OCI-M2 (cell line): ENCODE results near the gene DDX11.
"Not testable (repeated sequence)": the region's sequence is repeated elsewhere in the genome, so short reads cannot be mapped to it uniquely, and the experiment has no call there.

ENCODE experiments used
- DNase-seq: peaks from one replicate; lab custom pipeline; 2025; ENCODE audit not compliant: unreplicated experiment; lab: John Stamatoyannopoulos, UW

Gene DDX11

GRCh38 chr12:31066196-31066595, 7.5 kb upstream of the DDX11 start:
- not testable (repeated sequence) for DNase-seq

DNA sequence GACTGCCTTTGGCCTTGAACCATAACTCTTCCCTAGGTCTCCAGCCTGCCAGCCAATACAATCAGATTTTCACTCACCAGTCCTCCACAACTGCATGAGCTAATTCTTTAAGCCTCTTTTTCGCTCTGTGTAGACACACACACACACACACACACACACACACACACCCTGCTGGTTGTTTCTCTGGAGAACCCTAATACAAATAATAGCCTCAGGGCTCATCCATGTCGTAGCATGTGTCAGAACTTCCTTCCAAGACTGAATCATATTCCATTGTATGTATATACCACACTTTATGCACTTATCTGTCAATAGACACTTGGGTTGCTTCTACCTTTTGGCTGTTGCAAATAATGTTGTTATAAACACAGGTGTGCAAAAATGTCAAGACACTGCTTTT, 6.0 kb upstream of the DDX11 start:
- DNase-seq, result not testable (repeated sequence)

GRCh38 chr12:31070971-31071740, 2.5 kb upstream of the DDX11 start:
- DNase-seq, result not testable (repeated sequence)

GRCh38 chr12:31072962-31073361, 698 bp upstream of the DDX11 start:
- not testable (repeated sequence) for DNase-seq

DNA sequence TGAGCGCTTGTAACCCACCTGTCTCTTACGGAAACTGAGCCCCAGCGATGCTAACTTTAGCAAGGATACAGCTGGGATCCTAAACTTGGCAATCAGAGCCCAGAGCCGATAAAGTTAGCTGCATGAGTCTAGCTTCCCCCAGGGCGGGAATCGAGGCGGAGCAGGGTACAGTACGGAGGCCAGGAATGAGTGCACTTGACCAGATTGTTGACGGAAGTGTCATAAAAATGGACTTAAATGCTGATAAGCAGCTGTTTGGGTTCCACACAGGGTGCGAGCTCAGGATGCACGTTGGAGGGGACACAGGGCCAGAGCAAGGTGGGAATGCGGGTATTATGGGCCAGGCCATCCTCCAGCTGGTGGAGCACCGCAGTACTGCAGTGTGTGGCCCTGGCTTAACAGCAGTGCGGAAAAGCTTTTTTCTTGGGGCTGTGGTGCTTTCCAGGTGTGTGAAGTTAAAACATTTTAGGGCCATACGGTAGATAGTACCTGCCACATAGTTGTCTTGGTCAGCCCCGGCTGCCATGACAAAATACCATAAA, 744 bp downstream of the DDX11 start:
- not testable (repeated sequence) for DNase-seq

DNA sequence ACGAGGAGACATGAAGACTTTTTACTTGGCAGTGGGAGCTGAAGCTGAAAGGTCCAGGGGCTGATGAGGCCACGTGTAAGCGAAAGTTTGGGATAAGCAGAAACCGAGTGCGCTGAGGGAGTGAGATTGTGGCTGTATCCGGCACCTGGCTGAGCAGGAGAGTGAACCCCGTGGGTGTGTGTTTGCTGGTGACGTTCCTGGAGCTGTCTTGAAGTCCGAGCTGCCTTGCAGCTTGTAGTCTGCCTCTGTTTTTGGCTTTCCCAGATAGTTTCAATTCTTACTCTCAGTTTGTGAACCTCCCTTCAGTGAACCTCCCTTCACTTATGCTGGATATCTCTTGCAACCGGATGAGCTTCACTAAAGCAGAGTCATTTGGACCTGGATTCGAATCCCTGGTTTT, 2.5 kb downstream of the DDX11 start:
- DNase-seq, result not testable (repeated sequence)

DNA sequence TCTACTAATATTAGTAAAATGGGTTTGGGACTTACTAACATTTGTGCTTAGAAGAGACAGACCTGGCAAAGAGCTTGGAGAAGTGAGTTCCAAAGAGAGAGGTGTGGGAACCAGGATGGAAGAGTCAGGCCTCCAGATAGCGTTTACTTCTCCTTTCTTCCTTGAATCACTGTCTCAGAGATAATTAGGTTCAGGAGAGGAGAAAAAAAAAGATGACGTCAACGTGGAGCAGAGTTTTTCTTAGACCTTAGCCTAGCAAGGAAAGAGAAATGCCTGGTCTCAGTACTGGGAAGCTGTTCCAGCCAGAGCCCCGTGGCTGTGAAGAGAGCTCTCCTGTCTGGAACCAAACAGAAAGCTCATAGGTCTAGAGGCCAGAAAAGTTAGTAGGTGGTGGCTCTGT, 3.4 kb downstream of the DDX11 start:
- not testable (repeated sequence) for DNase-seq

DNA sequence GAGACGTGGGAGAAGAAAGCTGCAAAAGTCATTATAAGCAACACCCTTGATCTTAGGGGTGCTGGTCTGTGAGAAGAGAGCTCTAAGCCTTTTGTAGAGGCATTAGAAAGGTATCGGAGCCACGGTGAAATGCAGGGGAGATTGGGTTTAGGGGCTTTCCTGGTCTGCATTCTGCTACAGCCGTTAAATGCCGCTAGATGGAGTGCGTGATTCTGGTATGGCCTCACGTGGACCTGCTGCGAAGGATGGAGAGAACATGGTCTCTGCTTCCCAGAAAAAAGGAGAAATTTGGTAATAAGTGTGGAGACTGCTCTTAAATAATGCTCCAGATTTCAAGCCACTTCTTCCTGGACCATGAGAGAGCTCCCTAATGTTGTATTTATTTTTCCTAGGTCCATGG, 4.3 kb downstream of the DDX11 start:
- not testable (repeated sequence) for DNase-seq

- DNase-seq, result not testable (repeated sequence)
Observed at GRCh38 chr12:31079421-31079820, 5.8 kb downstream of the DDX11 start.

GRCh38 chr12:31080221-31080620, 6.6 kb downstream of the DDX11 start:
- not testable (repeated sequence) for DNase-seq

DNA sequence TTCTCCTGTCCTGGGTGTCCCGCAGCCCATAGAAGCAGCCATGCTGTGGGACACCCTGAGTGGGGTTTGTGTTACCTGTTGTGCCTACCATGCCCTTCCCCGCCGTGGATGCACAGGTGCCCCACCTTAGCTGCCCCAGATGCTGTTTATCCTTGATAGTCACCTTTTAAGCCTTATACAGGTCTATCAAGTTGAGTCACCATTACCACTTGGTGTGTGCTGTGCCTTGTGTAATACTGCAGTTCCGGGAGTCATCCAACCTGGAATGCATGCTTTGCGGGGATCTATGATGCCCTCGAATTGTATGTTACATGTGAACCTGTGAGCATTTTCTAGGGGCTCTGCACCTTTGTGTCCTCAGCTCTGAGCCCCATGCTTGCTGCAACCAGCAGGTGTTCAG, 7.6 kb downstream of the DDX11 start:
- not testable (repeated sequence) for DNase-seq

GRCh38 chr12:31084241-31084640, 10.6 kb downstream of the DDX11 start:
- not testable (repeated sequence) for DNase-seq

DNA sequence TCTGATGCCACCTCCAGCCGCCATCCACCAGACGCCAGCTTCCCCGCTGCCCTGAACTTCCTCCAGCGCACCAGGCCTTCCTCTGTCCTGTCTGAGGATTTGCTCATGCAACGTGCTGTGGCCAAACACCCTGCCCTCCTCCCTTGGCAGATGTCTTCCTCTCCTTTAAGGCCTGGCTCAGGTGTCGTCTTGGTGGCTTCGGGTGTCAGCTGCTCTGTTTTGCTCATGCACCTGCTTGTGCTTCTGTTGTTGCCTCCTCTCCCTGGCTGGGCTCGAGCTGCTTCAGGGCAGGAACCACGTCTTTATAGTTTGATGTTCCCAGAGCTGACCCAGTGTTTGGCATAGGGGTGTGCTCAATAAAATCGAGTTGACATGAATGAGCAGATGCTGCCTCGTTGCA, 12.4 kb downstream of the DDX11 start:
- not testable (repeated sequence) for DNase-seq

DNA sequence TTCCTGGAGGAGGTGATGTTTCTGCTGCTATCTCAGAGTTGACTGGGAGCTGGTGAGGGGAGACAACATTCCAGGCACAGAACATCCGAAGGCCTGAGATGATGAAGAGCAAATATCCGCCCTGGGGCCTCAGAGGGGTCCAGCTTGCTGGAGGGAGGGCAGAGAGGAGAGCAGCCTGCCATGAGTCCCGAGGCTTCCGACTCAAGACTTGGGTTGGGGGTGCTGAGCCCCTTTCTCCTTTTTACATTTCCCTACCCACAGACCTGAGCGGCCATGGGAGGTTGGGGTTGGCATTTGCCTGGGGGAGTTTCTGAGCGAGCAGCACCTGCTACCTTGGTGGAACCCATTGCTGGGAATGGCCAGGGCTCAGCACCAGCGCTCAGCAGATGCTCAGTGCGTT, 13.8 kb downstream of the DDX11 start:
- DNase-seq, result not testable (repeated sequence)

- not testable (repeated sequence) for DNase-seq
Observed at GRCh38 chr12:31087956-31088355, 14.3 kb downstream of the DDX11 start.

DNA sequence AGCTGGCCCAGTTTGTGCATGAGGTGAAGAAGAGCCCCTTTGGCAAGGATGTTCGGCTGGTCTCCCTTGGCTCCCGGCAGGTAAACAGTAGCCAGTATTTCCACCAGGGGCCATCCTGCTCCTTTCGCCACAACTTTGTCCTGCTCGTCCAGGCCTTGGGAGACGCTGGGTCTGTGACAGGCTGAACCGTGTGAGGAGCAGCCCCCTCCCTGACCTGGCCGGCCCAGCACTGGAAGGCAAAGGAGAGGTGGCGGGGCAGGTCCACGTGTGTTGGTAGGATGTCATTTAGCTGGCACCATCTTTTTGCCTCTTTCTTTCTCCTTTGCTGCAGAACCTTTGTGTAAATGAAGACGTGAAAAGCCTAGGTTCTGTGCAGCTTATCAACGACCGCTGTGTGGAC, 15.4 kb downstream of the DDX11 start:
- no peak for DNase-seq

DNA sequence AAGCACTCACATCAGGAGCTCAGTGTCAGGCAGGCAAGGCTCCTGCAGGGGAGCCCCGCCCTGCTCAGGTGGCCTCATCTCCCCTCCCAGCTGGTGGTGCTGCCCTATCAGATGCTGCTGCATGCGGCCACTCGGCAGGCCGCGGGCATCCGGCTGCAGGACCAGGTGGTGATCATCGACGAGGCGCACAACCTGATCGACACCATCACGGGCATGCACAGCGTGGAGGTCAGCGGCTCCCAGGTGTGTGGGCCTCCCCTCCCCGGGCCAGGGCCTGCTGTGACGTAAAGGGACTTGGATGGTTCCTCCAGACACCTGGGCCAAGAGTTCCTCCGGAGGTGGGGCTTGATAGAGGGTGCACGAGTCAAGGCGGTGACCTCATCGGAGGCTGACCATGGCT, 18.0 kb downstream of the DDX11 start:
- DNase-seq, result not testable (repeated sequence)

- DNase-seq, result not testable (repeated sequence)
Observed at GRCh38 chr12:31092718-31093117, 19.1 kb downstream of the DDX11 start.

DNA sequence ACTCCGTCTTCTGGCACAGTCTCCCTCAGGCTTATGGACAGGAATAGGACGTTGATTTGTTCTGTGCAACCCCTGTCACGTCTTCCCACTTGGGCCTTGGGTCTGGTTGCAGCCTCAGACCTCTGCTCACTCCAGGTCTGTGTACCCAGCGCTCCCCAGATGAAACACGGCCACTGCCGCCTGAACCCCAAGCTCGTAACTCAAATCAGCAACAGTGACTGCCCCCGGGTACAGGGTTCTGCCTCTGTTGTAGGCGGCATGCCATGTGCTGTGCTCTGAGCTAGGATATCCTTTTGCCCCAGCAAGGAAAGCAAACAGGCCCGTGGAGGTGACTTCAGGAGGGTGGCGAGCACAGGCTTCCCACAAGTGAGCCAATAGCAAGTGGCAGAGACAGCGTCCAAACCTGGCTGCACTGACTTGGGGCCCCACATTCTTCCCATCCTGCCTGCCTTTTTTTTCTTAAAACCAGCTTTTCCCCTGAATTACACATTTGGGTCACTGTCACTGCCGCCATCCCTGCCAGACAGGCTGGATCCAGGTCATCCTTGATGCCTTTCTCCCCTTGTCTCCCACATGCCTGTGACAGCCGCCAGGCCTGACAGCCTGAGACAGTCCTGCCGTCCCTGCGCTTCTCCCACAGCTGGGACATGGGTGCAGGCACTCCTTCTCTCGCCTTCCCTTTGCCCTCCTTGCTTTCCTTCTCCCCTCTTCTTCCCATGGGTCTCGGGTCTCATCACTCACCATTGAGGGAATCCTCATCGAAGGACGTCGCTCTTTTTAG, 21.6 kb downstream of the DDX11 start:
- DNase-seq, result not testable (repeated sequence)

- not testable (repeated sequence) for DNase-seq
Observed at GRCh38 chr12:31096251-31097065, 22.8 kb downstream of the DDX11 start.

GRCh38 chr12:31097819-31098218, 24.2 kb downstream of the DDX11 start:
- DNase-seq, result not testable (repeated sequence)
